Posterior vena cava (tissue), 2 donors: ENCODE results near the gene C16orf86. TPM values are rescaled to one million over a fixed set of nuclear protein-coding genes. Genes with fewer than 3 reads are reported as not detected.

Experiments
- DNase-seq: peaks from one replicate; pipeline ENCODE4 v3.0.0-alpha.2; 2020; ENCODE audit warnings: low spot score
- intact Hi-C, 2 donors: fragments of 100-400 bp; cut with DNase I; formaldehyde crosslinking; loops; one replicate each; pipeline versions ENCODE4 v1.14.1 to v1.14.2; 2022 to 2023
- long read RNA-seq, 2 donors: library from polyadenylated mRNA; unstranded; transcript quantifications; one replicate each; pipeline ENCODE4 v2.0.0, GENCODE V29; 2020 to 2021
- total RNA-seq, 2 donors: library from RNA; stranded (reverse); fragmentation: NEBNext Ultra II Directional; extraction: Animal tissue kit (Norgen Biotek cat#: 25700); gene quantifications; one replicate each; pipeline ENCODE4 v1.2.1, GENCODE V29; 2021
- donor health status: DM: yes; HTN: yes; CAD: no.
- donor health status: DM: yes; HTN: yes; CAD: no.

The C16orf86 gene, protein sequence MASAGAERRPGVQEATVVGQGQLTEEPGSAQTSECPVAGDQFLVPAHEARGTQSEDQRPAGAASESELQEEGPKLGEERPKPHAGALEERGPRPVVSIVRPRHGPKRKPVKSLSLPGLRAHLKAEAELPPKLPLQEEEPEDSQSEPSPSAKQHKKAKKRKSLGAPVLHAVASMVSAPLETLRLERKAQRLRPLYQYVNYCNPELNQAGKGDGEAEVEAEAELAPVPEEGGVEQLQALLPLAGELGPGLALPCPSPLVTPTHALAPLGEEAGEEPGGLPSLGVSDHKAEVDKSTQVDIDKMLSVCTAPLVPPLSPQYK
- total RNA-seq = 1 to 10 TPM; 2.7 to 4.8 TPM
- long read RNA-seq, donor 1, partial matches to known transcripts = 0 of 4 reads
- long read RNA-seq, donor 1, other reads (novel, unspliced or antisense) = 2 of 4 reads
- long read RNA-seq, donor 2, partial matches to known transcripts = 1 of 17 reads
- long read RNA-seq, donor 2, other reads (novel, unspliced or antisense) = 9 of 17 reads

DNA sequence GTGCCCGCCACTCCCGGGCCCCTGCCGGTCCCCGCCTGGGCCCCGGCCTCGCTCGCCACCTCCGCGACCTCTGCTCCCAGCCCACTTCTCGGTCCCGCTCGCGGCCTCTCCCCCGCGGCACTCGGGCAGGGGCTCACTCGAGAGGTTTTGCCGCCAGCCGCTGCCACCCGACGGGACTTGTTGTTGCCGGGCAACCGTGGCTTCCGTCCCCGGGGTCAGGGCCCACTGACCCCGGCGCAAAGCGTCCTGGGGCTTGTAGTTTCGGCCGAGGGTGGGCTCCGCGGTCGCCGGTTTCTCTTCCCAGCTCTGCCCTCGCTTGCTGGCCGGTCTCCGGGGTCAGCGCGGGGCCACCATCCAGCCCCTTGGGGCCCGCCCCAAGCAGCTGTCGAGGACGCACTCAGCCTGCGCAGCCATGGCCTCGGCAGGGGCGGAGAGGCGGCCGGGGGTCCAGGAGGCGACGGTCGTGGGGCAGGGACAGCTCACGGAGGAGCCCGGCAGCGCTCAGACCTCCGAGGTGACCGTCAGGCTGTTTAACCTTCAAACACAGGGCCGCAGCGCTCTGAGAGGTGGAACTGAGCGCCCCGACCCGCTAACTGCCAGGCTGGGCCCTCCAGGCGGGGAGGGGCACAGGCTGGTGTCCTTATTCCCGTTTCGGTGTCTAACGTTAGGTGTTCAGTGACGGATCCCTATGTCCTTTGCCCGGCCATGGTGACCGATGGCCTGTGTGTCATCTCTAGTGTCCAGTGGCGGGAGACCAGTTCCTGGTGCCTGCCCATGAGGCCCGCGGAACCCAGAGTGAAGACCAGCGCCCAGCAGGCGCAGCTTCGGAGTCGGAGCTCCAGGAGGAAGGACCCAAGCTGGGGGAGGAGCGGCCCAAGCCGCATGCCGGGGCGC is at the start of gene C16orf86, which contains the start of gene ENKD1:
C16orf86 (plus strand) TSS at position 256 of the 894 bp plus-strand sequence; CDS start at position 413, 157 bp downstream.
ENKD1 (minus strand) TSS at position 192 of the 894 bp plus-strand sequence. CDS start 308 bp downstream, outside the sequence.
- intact Hi-C loops = loop anchor here (5.0 to 10.0 kb wide), 3 partner anchors 102 to 145 kb away; partner anchors contain the start of gene CTCF (in 2 of the 2)
- peak; percentile 95 for DNase-seq

- intact Hi-C loops = no loop called here
- DNase-seq = no peak
Measured at GRCh38 chr16:67628216-67628615, 38.4 kb upstream of the C16orf86 start.

GRCh38 chr16:67632415-67633172 is 34.0 kb upstream of the C16orf86 start:
- intact Hi-C loops = no loop called here
- DNase-seq = no peak

- intact Hi-C loops = no loop called here
- no peak for DNase-seq
Measured at GRCh38 chr16:67636713-67637112, 29.9 kb upstream of the C16orf86 start.

- intact Hi-C loops = no loop called here
- no peak for DNase-seq
Measured at GRCh38 chr16:67637625-67638024, 29.0 kb upstream of the C16orf86 start.

DNA sequence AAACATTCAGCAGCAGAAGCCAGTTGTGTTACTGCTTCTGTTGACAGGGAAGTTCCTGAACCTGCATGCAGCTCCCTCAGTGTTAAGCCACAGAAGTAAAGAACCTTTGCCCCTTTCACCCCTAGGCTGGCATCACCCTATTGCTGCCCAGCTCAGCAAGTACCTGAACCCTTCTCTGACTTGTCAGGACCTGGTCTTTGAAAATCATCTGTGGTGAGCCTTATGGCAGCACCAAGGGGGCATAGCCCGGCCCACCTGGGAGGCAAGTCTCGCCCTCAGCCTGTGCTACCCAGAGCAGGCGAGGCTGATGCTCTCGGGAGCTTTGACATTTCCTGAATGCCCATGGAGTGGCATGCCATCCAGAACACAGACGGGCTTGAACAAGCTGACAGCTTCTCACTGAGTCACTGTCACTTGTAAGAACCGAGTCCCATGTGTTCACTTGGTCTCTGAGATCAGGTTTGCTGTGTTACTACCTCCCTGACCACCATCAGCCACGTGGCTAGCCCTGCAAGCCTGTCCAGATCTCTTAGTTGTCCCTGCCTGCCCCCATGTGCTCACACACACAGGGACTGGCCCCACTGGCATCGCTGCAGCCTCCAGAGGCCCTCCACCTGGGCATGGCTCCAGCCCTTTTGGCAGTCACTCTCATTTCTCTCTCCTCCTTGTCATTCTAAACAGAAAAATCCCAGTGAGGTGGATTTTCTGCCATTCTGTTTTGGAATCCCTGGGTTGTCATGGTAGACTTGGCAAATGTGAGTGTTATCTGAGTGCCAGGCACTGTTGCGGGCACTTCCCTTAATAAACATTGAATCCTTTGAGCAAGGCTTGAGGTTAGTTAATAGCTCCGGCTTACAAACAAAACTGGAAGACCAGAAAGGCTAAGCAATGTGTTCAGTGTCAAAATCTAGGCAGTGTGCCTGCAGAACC is 24.6 kb upstream of the C16orf86 start:
- DNase-seq = no peak
- intact Hi-C loops = loop anchor here in 1 of 2 donors (10.0 kb wide), 1 partner anchor 67 kb away; no protein-coding TSS in a partner anchor

GRCh38 chr16:67644038-67644437 is 22.6 kb upstream of the C16orf86 start:
- intact Hi-C loops = loop anchor here in 1 of 2 donors (10.0 kb wide), 1 partner anchor 69 kb away; no protein-coding TSS in a partner anchor
- DNase-seq = no peak

DNA sequence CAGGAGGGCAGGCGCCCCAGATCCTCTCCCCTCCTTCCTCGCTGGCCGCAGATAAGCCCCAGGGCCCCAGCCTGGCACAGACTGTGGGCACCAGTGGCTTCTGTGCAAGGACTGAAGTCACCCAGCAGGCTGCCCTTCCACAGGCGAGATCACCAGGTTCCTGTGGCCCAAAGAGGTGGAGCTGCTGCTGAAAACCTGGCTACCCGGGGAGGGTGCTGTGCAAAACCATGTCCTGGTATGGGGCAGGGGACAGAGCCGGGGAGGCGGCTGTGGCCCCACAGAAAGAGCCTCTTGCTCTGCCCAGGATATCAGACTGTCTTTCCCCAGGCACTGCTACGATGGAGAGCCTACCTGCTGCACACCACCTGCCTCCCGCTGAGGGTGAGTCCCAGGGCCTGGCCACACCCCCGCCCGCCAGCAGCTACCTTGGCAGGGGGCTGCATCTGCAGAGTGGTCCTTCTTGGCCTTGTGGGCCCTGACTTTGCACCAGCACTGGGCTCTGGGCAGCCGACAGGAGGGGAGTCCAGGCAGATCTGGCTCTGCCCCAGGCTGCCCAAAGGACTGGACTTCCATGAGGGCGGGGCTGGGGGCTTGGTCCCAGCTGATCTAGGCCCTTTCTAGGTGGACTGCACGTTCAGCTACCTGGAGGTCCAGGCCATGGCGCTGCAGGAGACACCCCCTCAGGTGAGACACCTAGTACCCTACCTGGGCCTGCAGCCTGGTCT is 21.1 kb upstream of the C16orf86 start:
- DNase-seq = no peak
- intact Hi-C loops = loop anchor here in 1 of 2 donors (10.0 kb wide), 1 partner anchor 71 kb away; no protein-coding TSS in a partner anchor

- DNase-seq = no peak
- intact Hi-C loops = loop anchor here in 1 of 2 donors (10.0 kb wide), 1 partner anchor 72 kb away; no protein-coding TSS in a partner anchor
Measured at GRCh38 chr16:67647111-67647651, 19.4 kb upstream of the C16orf86 start.

- intact Hi-C loops = loop anchor here in 1 of 2 donors (10.0 kb wide), 1 partner anchor 73 kb away; no protein-coding TSS in a partner anchor
- no peak for DNase-seq
Measured at GRCh38 chr16:67647681-67648080, 18.9 kb upstream of the C16orf86 start.

GRCh38 chr16:67648088-67648763 is 18.4 kb upstream of the C16orf86 start:
- intact Hi-C loops = loop anchor here in 1 of 2 donors (10.0 kb wide), 1 partner anchor 73 kb away; no protein-coding TSS in a partner anchor
- DNase-seq = no peak

- intact Hi-C loops = loop anchor here in 1 of 2 donors (10.0 kb wide), 1 partner anchor 74 kb away; no protein-coding TSS in a partner anchor
- DNase-seq = no peak
Measured at GRCh38 chr16:67648764-67649407, 17.7 kb upstream of the C16orf86 start.

GRCh38 chr16:67649494-67649931 is 17.1 kb upstream of the C16orf86 start:
- no peak for DNase-seq
- intact Hi-C loops = loop anchor here in 1 of 2 donors (10.0 kb wide), 1 partner anchor 75 kb away; no protein-coding TSS in a partner anchor

GRCh38 chr16:67650023-67650422 is 16.6 kb upstream of the C16orf86 start:
- intact Hi-C loops = no loop called here

GRCh38 chr16:67651039-67651438 is 15.6 kb upstream of the C16orf86 start:
- no peak for DNase-seq
- intact Hi-C loops = no loop called here

More at GRCh38 chr16:67650023-67650422, 16.6 kb upstream of the C16orf86 start:
- DNase-seq = no peak
